Measurements from ENCODE around the gene ZNF76. TPM values are rescaled to one million over a fixed set of nuclear protein-coding genes. Genes with fewer than 3 reads are reported as not detected.

Gene ZNF76
- polyA plus RNA-seq, 1 donor from 2014 or later, result 26.3 TPM

DNA sequence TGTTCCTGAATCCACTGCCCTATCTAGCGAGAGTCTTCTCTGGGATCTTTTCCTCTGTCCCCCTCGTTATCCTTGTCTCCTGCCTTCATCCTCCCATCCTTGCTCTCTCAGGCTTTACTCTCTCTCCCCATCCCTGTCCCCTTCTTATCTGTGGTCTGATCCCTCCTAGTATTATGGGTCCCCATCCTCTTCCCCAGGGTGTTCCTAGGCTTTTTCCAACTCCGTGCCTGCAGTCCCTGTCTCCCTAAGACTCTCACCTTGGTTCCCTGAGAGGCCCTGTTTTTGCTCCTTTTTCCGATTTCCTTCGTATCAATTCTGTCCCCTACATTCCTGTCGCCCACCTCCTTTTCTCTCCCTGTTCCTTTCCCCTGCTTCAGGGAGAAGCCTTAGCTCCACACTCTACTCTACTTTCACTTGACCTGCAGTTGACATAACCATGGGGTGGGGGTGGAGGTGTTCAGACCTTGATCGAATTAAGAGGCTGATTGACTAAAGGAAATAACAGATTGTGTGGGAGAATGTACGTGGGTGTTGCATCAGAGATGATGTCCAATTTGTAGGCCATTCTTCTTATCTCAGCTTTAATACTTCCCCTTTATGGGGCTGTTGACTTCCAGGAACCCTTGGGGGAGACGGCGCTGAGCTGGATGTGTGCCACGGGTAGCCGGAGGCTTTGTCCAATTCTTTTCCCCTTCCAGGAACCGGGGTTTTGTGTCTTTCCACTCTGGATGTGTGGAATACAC lies 83.7 kb downstream of the ZNF76 start:
- Histone ChIP-seq H3K9me2 (ENCODE audit: insufficient read depth, low read length) (no peaks in the 10 kb centered on the region), H3K27ac (ENCODE audit: low read length) (no peak overlapping the region), H3K4me2 (ENCODE audit: low read length) (peak overlapping the region; percentile 78), H3F3A (ENCODE audit: insufficient read depth, low read length, poor library complexity, severe bottlenecking) (no peaks in the 10 kb centered on the region), H3K9ac (ENCODE audit: low read length) (peak overlapping the region; percentile 58), H4K20me1 (ENCODE audit: insufficient read depth) (no peaks in the 10 kb centered on the region), H3K27me3 (ENCODE audit: insufficient read depth, low read depth, low read length) (no peaks in the 10 kb centered on the region), H3K9me3 (ENCODE audit: low read length) (no peaks in the 10 kb centered on the region), H3K36me3 (ENCODE audit: insufficient read depth, low read length) (no peaks in the 10 kb centered on the region), H3K4me3 (ENCODE audit: low read length) (peak overlapping the region; percentile 88), H2AFZ (ENCODE audit: low read depth, low read length) (no peak overlapping the region), H3K79me2 (replicated peaks; ENCODE audit: insufficient read depth, low read length) (no peaks in the 10 kb centered on the region)
- TF ChIP-seq REST (IDR thresholded peaks at IDR 0.05; ENCODE audit: borderline replicate concordance) (no peak), POLR2AphosphoS5 (IDR thresholded peaks at IDR 0.05) (no peak), EZH2 (IDR thresholded peaks at IDR 0.05; ENCODE audit: borderline replicate concordance, insufficient read depth, low read length, poor library complexity, severe bottlenecking) (no peak), SMC3 (conservative IDR thresholded peaks at IDR 0.05; ENCODE audit: poor library complexity) (no peak), EP300 (conservative IDR thresholded peaks at IDR 0.05; ENCODE audit: poor library complexity, severe bottlenecking) (no peak), TAF1 (IDR thresholded peaks at IDR 0.05; ENCODE audit: low read depth) (no peak), RAD21 (conservative IDR thresholded peaks at IDR 0.05) (no peak), MXI1 (conservative IDR thresholded peaks at IDR 0.05; ENCODE audit: poor library complexity, severe bottlenecking) (no peak)
- TF ChIP-seq, protein P1, sequence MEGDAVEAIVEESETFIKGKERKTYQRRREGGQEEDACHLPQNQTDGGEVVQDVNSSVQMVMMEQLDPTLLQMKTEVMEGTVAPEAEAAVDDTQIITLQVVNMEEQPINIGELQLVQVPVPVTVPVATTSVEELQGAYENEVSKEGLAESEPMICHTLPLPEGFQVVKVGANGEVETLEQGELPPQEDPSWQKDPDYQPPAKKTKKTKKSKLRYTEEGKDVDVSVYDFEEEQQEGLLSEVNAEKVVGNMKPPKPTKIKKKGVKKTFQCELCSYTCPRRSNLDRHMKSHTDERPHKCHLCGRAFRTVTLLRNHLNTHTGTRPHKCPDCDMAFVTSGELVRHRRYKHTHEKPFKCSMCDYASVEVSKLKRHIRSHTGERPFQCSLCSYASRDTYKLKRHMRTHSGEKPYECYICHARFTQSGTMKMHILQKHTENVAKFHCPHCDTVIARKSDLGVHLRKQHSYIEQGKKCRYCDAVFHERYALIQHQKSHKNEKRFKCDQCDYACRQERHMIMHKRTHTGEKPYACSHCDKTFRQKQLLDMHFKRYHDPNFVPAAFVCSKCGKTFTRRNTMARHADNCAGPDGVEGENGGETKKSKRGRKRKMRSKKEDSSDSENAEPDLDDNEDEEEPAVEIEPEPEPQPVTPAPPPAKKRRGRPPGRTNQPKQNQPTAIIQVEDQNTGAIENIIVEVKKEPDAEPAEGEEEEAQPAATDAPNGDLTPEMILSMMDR (IDR thresholded peaks at IDR 0.05; ENCODE audit: poor library complexity, severe bottlenecking), result no peak

GRCh38 chr6:35343835-35344550 lies 84.5 kb downstream of the ZNF76 start:
- H3K79me2 ChIP-seq (replicated peaks; ENCODE audit: insufficient read depth, low read length), result no peaks in the 10 kb centered on the region

More at GRCh38 chr6:35343835-35344550, 84.5 kb downstream of the ZNF76 start:
- H3K9ac ChIP-seq (ENCODE audit: low read length), result no peak overlapping the region
- no peaks in the 10 kb centered on the region for H3K27me3 ChIP-seq (ENCODE audit: insufficient read depth, low read depth, low read length)
- H3K27ac ChIP-seq (ENCODE audit: low read length), result no peak overlapping the region
- no peak overlapping the region for H3K4me2 ChIP-seq (ENCODE audit: low read length)
- TF ChIP-seq EZH2 (IDR thresholded peaks at IDR 0.05; ENCODE audit: borderline replicate concordance, insufficient read depth, low read length, poor library complexity, severe bottlenecking) (no peak), TAF1 (IDR thresholded peaks at IDR 0.05; ENCODE audit: low read depth) (no peak)
- TF ChIP-seq, protein P1 (IDR thresholded peaks at IDR 0.05; ENCODE audit: poor library complexity, severe bottlenecking), result no peak
- H2AFZ ChIP-seq (ENCODE audit: low read depth, low read length), result no peak overlapping the region
- H3K9me3 ChIP-seq (ENCODE audit: low read length), result no peaks in the 10 kb centered on the region
- H3K4me3 ChIP-seq (ENCODE audit: low read length), result peak overlapping the region; percentile 88
- H4K20me1 ChIP-seq (ENCODE audit: insufficient read depth), result no peaks in the 10 kb centered on the region
- no peaks in the 10 kb centered on the region for H3K9me2 ChIP-seq (ENCODE audit: insufficient read depth, low read length)
- H3F3A ChIP-seq (ENCODE audit: insufficient read depth, low read length, poor library complexity, severe bottlenecking), result no peaks in the 10 kb centered on the region
- H3K36me3 ChIP-seq (ENCODE audit: insufficient read depth, low read length), result no peaks in the 10 kb centered on the region
